Choroid plexus epithelial cell (primary cell): ENCODE results near the gene TCF4.
A peak's percentile ranks its signal among the peaks of the same experiment; 100 is the strongest.
"Not testable (repeated sequence)": the region's sequence is repeated elsewhere in the genome, so short reads cannot be mapped to it uniquely, and the experiment has no call there.

Experiments used
- DNase-seq: peaks from one replicate; pipeline ENCODE4 v3.0.0-alpha.2; 2010; ENCODE audit warnings: low read depth
- H3K4me3 ChIP-seq: 2 replicates; pipeline ENCODE4 v1.5.1; 2011; ENCODE audit warnings: low read depth, mild to moderate bottlenecking, control low read depth, low read length, moderate library complexity
- CTCF ChIP-seq: conservative IDR thresholded peaks from 2 replicates; pipeline ENCODE4 v1.5.1; 2011; ENCODE audit warnings: low read depth, mild to moderate bottlenecking, control low read depth, inconsistent platforms, low read length, moderate library complexity

TCF4 gene

GRCh38 chr18:55473560-55473959 is 114.4 kb downstream of the TCF4 start:
- TF ChIP-seq CTCF: no peak
- no peak overlapping the region for H3K4me3 ChIP-seq
- no peak for DNase-seq

- H3K4me3 ChIP-seq: no peak overlapping the region
- no peak for TF ChIP-seq CTCF
- DNase-seq: no peak
Measured at GRCh38 chr18:55473058-55473457, 114.9 kb downstream of the TCF4 start.

- no peak for DNase-seq
- no peak for TF ChIP-seq CTCF
- H3K4me3 ChIP-seq: no peak overlapping the region
Measured at GRCh38 chr18:55470826-55471225, 117.2 kb downstream of the TCF4 start.

- H3K4me3 ChIP-seq, DNase-seq: not testable (repeated sequence)
Measured at GRCh38 chr18:55469134-55469533, 118.9 kb downstream of the TCF4 start.

- no peak overlapping the region for H3K4me3 ChIP-seq
- no peak for TF ChIP-seq CTCF
Measured at GRCh38 chr18:55466789-55467188, 121.2 kb downstream of the TCF4 start.

GRCh38 chr18:55465313-55465712 is 122.7 kb downstream of the TCF4 start:
- H3K4me3 ChIP-seq: no peak overlapping the region
- peak; percentile 6 for TF ChIP-seq CTCF
- peak; percentile 26 for DNase-seq

More at GRCh38 chr18:55466789-55467188, 121.2 kb downstream of the TCF4 start:
- no peak for DNase-seq

- TF ChIP-seq CTCF: no peak
- DNase-seq: no peak
- no peak overlapping the region for H3K4me3 ChIP-seq
Measured at GRCh38 chr18:55464581-55464980, 123.4 kb downstream of the TCF4 start.

GRCh38 chr18:55462652-55463051 is 125.3 kb downstream of the TCF4 start:
- no peak for DNase-seq
- TF ChIP-seq CTCF: no peak
- no peak overlapping the region for H3K4me3 ChIP-seq
